BJ (cell line): ENCODE data around the gene OXCT2. TPM values are rescaled to one million over a fixed set of nuclear protein-coding genes. Genes with fewer than 3 reads are reported as not detected.

Source experiments
- CTCF ChIA-PET: fragments of 350-600 bp; formaldehyde crosslinking; extraction: SDS; loops from one replicate; lab custom pipeline; 2021; ENCODE audit warnings: antibody characterized with exemption, inconsistent platforms; lab: Yijun Ruan, JAX
- POLR2A ChIA-PET: fragments of 300-600 bp; sonication (Branson Sonifier 250); formaldehyde crosslinking; extraction: SDS; loops from one replicate; lab custom pipeline; 2021; ENCODE audit warnings: antibody characterized with exemption; lab: Charles Lee
- DNase-seq: peaks from one replicate; pipeline ENCODE4 v3.0.0-alpha.2; 2011; ENCODE audit warnings: low read depth
- H3K27me3 ChIP-seq: 2 replicates; pipeline ENCODE4 v1.6.0; 2011; ENCODE audit warnings: low read length; ENCODE audit not compliant: control insufficient read depth, insufficient read depth
- H3K36me3 ChIP-seq: 2 replicates; pipeline ENCODE4 v1.5.1; 2011; ENCODE audit warnings: low read length; ENCODE audit not compliant: control insufficient read depth, insufficient read depth
- H3K4me3 ChIP-seq: 2 replicates; pipeline ENCODE4 v1.5.1; 2011; ENCODE audit warnings: low read depth, mild to moderate bottlenecking, control low read depth, low read length
- polyA plus RNA-seq: library from polyadenylated mRNA; depleted of rRNA; stranded (reverse); fragments of >200 nt; gene quantifications from 2 replicates; pipeline ENCODE4 v1.2.3, GENCODE V29; 2011
- TF ChIP-seq, protein P1 (sequence below): IDR thresholded peaks from 2 replicates; pipeline ENCODE4 v1.5.1; 2011; ENCODE audit warnings: low read depth, mild to moderate bottlenecking, control low read depth, inconsistent platforms, low read length, moderate library complexity; ENCODE audit not compliant: insufficient read depth

The OXCT2 gene
- polyA plus RNA-seq, 1 experiment = 1.2 TPM

DNA sequence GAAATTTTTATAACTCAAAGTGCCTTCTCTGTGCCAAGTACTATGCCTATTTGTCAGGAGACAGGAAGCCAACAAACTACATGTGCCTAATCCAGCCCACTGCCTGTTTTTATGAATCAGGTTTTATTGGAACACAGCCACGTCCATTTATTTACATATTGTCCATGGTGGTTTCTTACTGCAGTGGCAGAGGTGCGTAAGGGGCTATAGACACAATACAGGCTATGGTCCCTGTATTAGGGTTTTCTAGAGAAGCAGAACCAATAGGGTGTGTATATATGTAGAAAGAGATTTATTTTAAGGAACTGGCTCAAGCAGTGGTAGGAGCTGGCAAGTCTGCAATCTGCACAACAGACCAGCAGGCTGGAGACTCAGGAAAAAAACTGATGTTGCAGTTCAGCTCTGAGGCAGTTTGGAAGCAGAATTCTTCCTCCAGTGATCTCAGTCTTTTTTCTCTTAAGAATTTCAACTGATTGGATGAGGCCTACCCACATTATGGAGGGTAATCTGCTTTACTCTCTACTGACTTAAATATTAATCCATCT is 17.1 kb downstream of the OXCT2 start:
- TF ChIP-seq, protein P1, sequence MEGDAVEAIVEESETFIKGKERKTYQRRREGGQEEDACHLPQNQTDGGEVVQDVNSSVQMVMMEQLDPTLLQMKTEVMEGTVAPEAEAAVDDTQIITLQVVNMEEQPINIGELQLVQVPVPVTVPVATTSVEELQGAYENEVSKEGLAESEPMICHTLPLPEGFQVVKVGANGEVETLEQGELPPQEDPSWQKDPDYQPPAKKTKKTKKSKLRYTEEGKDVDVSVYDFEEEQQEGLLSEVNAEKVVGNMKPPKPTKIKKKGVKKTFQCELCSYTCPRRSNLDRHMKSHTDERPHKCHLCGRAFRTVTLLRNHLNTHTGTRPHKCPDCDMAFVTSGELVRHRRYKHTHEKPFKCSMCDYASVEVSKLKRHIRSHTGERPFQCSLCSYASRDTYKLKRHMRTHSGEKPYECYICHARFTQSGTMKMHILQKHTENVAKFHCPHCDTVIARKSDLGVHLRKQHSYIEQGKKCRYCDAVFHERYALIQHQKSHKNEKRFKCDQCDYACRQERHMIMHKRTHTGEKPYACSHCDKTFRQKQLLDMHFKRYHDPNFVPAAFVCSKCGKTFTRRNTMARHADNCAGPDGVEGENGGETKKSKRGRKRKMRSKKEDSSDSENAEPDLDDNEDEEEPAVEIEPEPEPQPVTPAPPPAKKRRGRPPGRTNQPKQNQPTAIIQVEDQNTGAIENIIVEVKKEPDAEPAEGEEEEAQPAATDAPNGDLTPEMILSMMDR = no peak
- DNase-seq = no peak
- H3K4me3 ChIP-seq = no peak overlapping the region
- ChIA-PET POLR2A (no interaction called here), CTCF (no interaction called here)
- H3K27me3 ChIP-seq = no peaks in the 10 kb centered on the region
- peaks cover 31% of the 10 kb centered on the region for H3K36me3 ChIP-seq

DNA sequence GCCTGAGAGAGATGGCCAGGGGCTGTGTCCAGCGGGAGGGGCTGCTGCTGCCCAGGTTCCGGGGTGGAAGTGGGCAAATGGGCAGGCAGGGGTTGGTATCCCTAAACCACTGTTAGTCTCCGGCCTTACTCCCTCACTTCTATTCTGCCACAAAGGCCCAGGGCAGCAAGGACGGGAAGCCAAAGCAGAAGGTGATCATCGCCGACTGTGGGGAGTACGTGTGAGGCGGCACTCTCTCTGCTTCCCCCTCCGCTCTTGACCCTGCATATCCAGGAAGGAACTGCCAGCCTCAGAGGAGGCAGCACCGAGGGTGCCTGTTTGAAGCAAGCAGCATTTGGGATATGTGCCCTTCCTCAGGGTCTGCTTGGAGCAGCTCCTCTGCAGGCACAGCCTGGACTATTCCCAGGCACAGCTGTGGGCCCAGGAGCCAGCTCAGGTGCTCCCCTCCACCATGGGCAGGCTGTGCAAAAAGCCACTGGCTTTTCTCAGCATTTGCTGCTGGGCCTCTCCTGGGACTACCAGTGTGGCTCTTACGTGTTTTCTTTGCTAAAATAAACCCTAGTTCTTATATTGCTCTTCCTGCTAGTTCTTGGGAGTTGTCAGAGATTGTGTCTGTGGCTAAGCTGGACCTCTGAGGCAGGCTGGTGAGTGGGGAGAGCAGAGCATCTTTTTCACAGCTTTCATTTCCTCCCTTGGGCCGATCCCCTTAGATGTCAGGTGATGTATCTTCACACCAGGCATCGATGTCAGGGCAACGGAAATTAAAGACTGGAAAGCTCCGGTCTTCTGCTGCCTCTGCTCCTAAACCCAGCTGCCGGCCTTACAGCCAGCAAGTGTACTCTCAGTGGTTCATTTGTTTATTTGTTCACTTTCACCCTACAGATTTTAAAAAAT is 17.8 kb downstream of the OXCT2 start:
- no peaks in the 10 kb centered on the region for H3K27me3 ChIP-seq
- ChIA-PET POLR2A (no interaction called here), CTCF (no interaction called here)
- peaks cover 33% of the 10 kb centered on the region for H3K36me3 ChIP-seq
- DNase-seq = no peak
- TF ChIP-seq, protein P1 = no peak
- no peak overlapping the region for H3K4me3 ChIP-seq

DNA sequence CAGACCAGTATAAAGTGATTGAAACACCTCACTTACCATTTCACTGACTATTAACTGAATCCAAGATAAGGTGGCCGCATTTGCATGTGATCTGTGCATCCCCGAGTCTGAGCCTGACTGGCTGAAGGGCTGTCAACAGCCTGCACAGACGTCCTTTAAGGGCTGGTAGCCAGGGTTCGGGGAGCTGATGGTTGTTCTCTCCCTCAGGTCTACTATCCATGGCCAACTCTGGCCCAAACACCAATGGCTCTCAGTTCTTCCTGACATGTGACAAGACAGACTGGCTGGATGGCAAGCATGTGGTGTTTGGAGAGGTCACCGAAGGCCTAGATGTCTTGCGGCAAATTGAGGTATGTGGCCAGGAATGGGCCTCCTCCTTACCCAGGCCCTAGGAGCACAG is 18.4 kb downstream of the OXCT2 start:
- Histone ChIP-seq H3K27me3 (no peaks in the 10 kb centered on the region), H3K4me3 (no peak overlapping the region), H3K36me3 (peaks cover 33% of the 10 kb centered on the region)
- POLR2A ChIA-PET = no interaction called here
- no peak for DNase-seq
- TF ChIP-seq, protein P1 = no peak
- CTCF ChIA-PET = no interaction called here

DNA sequence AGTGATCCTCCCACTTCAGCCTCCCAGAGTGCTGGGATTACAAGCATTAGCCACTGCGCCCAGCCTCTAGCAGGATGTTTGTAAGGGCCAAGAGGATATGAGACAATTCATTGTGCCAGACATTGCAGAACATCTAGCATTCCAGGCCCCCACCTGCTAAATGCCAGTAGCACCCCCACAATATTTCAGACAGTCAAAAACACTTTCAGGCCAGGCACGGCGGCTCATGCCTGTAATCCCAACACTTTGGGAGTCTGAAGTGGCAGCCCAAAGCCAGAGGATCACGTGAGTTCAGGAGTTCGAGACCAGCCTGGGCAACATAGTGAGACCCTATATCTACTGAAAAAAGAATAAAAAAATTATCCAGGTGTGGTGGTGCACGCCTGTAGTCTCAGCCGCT is 19.6 kb downstream of the OXCT2 start:
- TF ChIP-seq, protein P1 = no peak
- ChIA-PET POLR2A (no interaction called here), CTCF (no interaction called here)
- no peak for DNase-seq
- Histone ChIP-seq H3K36me3 (peaks cover 33% of the 10 kb centered on the region), H3K4me3 (no peak overlapping the region), H3K27me3 (no peaks in the 10 kb centered on the region)

DNA sequence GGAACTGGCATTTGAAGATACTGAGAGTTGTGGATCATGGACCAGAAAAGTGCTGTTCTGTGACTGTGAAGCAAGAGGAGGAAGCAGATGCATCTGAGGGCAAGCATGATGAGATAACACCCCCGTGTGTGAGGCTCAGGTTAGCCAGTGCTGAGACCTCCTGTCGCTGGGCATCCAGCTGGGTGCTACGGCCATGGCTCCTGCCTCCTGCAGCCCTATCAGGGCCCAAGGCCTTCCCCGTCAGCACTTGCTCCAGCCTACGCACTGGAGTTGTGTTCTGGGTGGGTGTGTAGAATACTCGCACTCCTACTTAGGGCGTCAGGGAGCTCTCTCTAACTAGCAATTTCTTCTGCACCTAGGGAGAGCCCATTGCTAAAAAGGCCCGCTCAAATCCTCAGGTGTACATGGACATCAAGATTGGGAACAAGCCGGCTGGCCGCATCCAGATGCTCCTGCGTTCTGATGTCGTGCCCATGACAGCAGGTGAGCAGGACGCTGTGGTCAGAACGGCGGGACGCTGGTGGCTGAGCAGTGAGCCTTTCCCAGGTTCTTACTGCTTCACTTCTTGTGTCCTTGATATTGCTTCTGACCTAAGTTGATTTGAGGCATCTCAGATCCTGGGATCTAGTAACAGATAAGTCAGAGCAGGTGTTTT is 26.0 kb downstream of the OXCT2 start:
- CTCF ChIA-PET = no interaction called here
- Histone ChIP-seq H3K36me3 (peaks cover 21% of the 10 kb centered on the region), H3K27me3 (no peaks in the 10 kb centered on the region), H3K4me3 (no peak overlapping the region)
- TF ChIP-seq, protein P1 = no peak
- no peak for DNase-seq
- POLR2A ChIA-PET = no interaction called here
